A549 (cell line): ENCODE data around the gene PCOLCE2. TPM values are rescaled to one million over a fixed set of nuclear protein-coding genes. Genes with fewer than 3 reads are reported as not detected.

Source experiments
- ATAC-seq, 2 experiments: fragments of 200-7000 bp in 1 of 2; fragments of >200 bp in 1 of 2; cut with Nextera tagmentation in 1 of 2; cut with Tn5 transposase in 1 of 2; 3 replicates each; pipeline versions ENCODE4 v1.8.0 to v1.9.1; 2018 to 2020; ENCODE audit warnings: mild to moderate bottlenecking in 1 of 2, moderate library complexity in 1 of 2
- CTCF ChIA-PET: fragments of 300-600 bp; sonication (Branson Sonifier 250); formaldehyde crosslinking; extraction: SDS; loops from one replicate; lab custom pipeline; 2021; ENCODE audit warnings: antibody characterized with exemption, inconsistent platforms; lab: Yijun Ruan, JAX
- POLR2A ChIA-PET: fragments of 350-600 bp; formaldehyde crosslinking; extraction: SDS; loops from one replicate; lab custom pipeline; 2021; ENCODE audit warnings: antibody characterized with exemption, inconsistent platforms; lab: Yijun Ruan, JAX
- DNase-seq, 2 experiments: peaks; one replicate each; pipeline versions ENCODE4 v3.0.0 to v3.0.0-alpha.2; 2011 to 2016; ENCODE audit warnings: low read depth in 1 of 2, low spot score in 1 of 2
- FAIRE-seq: peaks from 2 replicates; lab custom pipeline; 2011; peaks lifted over from hg19 to GRCh38; lab: Jason Lieb, UNC
- H3K27ac ChIP-seq, 2 experiments: fragments of >200 bp; sonication (Bioruptor Twin); formaldehyde crosslinking; 3 replicates each; pipeline ENCODE4 v1.5.1; 2016 to 2017
- H3K4me1 ChIP-seq: fragments of >200 bp; sonication (Bioruptor Twin); formaldehyde crosslinking; 3 replicates; pipeline ENCODE4 v1.6.1; 2016
- H3K4me2 ChIP-seq: fragments of >200 bp; sonication (Bioruptor Twin); formaldehyde crosslinking; 3 replicates; pipeline ENCODE4 v1.6.1; 2016
- H3K4me3 ChIP-seq: fragments of >200 bp; sonication (Bioruptor Twin); formaldehyde crosslinking; 3 replicates; pipeline ENCODE4 v1.5.1; 2016
- H3K9me3 ChIP-seq: fragments of >200 bp; sonication (Bioruptor Twin); formaldehyde crosslinking; 3 replicates; pipeline ENCODE4 v1.6.1; 2016
- CHD4 ChIP-seq: fragments of 200-600 bp; sonication (generic); IDR thresholded peaks from 2 replicates; pipeline ENCODE4 v1.6.1; 2016; ENCODE audit warnings: antibody characterized with exemption, mild to moderate bottlenecking, borderline replicate concordance
- EHMT2 ChIP-seq: fragments of 200-600 bp; sonication (generic); IDR thresholded peaks from 2 replicates; pipeline ENCODE4 v1.6.1; 2016; ENCODE audit warnings: antibody characterized with exemption, low read depth, mild to moderate bottlenecking, moderate library complexity
- ELK1 ChIP-seq: fragments of 150-350 bp; IDR thresholded peaks from 2 replicates; pipeline ENCODE4 v1.6.1; 2014; ENCODE audit warnings: low read depth, mild to moderate bottlenecking, low read length
- FOSL2 ChIP-seq, 2 experiments: fragments of 450-650 bp in 1 of 2; fragments of >200 bp in 1 of 2; sonication (Bioruptor Twin) in 1 of 2; formaldehyde crosslinking; IDR thresholded peaks; 2 replicates each; pipeline versions ENCODE4 v1.5.0 to v1.6.1; 2016 to 2020; ENCODE audit warnings: mild to moderate bottlenecking in 1 of 2, moderate library complexity in 1 of 2
- FOXS1 ChIP-seq: fragments of 250-450 bp; sonication (Bioruptor Pico); IDR thresholded peaks from 2 replicates; pipeline ENCODE4 v1.5.0; 2020; ENCODE audit warnings: mild to moderate bottlenecking, moderate library complexity
- HES2 ChIP-seq: fragments of >200 bp; sonication (Bioruptor Twin); formaldehyde crosslinking; IDR thresholded peaks from 2 replicates; pipeline ENCODE4 v1.6.1; 2016
- HOXB13 ChIP-seq: fragments of 250-450 bp; sonication (Bioruptor Pico); IDR thresholded peaks from 2 replicates; pipeline ENCODE4 v1.5.0; 2020; ENCODE audit warnings: low read depth, mild to moderate bottlenecking, moderate library complexity
- MAZ ChIP-seq: fragments of 150-350 bp; IDR thresholded peaks from 2 replicates; pipeline ENCODE4 v1.6.1; 2014; ENCODE audit warnings: antibody characterized with exemption, low read depth, low read length, borderline replicate concordance
- NFE2L2 ChIP-seq: fragments of 150-350 bp; conservative IDR thresholded peaks from 2 replicates; pipeline ENCODE4 v1.6.1; 2014; ENCODE audit warnings: low read length
- PBX3 ChIP-seq: IDR thresholded peaks from 2 replicates; pipeline ENCODE4 v1.6.1; 2012
- POLR2A ChIP-seq: IDR thresholded peaks from 2 replicates; pipeline ENCODE4 v1.6.1; 2012; ENCODE audit warnings: mild to moderate bottlenecking, low read length
- POLR2AphosphoS2 ChIP-seq: conservative IDR thresholded peaks from 2 replicates; pipeline ENCODE4 v1.6.1; 2012; ENCODE audit warnings: low read length, improper control_type of control experiment, inconsistent platforms
- RAD21 ChIP-seq, 2 experiments: fragments of >200 bp in 1 of 2; sonication (Bioruptor Twin) in 1 of 2; formaldehyde crosslinking in 1 of 2; IDR thresholded peaks in 1 of 2; conservative IDR thresholded peaks in 1 of 2; 2 replicates in 1 of 2; 3 replicates in 1 of 2; pipeline ENCODE4 v1.6.1; 2012 to 2018; ENCODE audit warnings: inconsistent platforms in 1 of 2
- RARB ChIP-seq: fragments of 250-450 bp; sonication (Bioruptor Pico); IDR thresholded peaks from 2 replicates; pipeline ENCODE4 v1.8.0; 2021; ENCODE audit warnings: mild to moderate bottlenecking, moderate library complexity
- RCOR1 ChIP-seq: fragments of 150-350 bp; IDR thresholded peaks from 2 replicates; pipeline ENCODE4 v1.6.1; 2014; ENCODE audit warnings: antibody characterized with exemption, low read length, low read depth
- SMC3 ChIP-seq: fragments of >200 bp; sonication (Bioruptor Twin); formaldehyde crosslinking; IDR thresholded peaks from 3 replicates; pipeline ENCODE4 v1.6.1; 2018; ENCODE audit warnings: inconsistent platforms
- TP53 ChIP-seq: fragments of 250-450 bp; sonication (Bioruptor Pico); IDR thresholded peaks from 2 replicates; pipeline ENCODE4 v1.5.0; 2021; ENCODE audit warnings: mild to moderate bottlenecking, moderate library complexity
- ZNF302 ChIP-seq: fragments of 250-450 bp; sonication (Bioruptor Pico); IDR thresholded peaks from 2 replicates; pipeline ENCODE4 v1.9.0; 2021; ENCODE audit warnings: inconsistent platforms, mild to moderate bottlenecking, moderate library complexity
- WGBS: methylation state at CpG from one replicate; pipeline ENCODE4 v1.1.6; 2017; ENCODE audit errors: missing lambda C conversion rate; 5-methylcytosine and 5-hydroxymethylcytosine counted together
- polyA plus RNA-seq, 4 experiments: library from polyadenylated mRNA; depleted of rRNA in 3 of 4; stranded (reverse); fragments of >200 nt; fragmentation: RNase III in 1 of 4; extraction: RNeasy Plus Mini Kit Qiagen cat#74134 plus additional on column Dnase treatment in 1 of 4; gene quantifications; 2 replicates in 3 of 4; 3 replicates in 1 of 4; pipeline ENCODE4 v1.2.3, GENCODE V29; 2011 to 2017

Gene PCOLCE2
- polyA plus RNA-seq, 2 of the 4 experiments (the other 2 are of a cell fraction): 41.0 to 43.9 TPM

GRCh38 chr3:142934887-142935269 is 46.0 kb upstream of the PCOLCE2 start:
- TF ChIP-seq TP53 (CRISPR knock-in tag) (no peak), ELK1 (no peak), FOSL2 (IDR thresholded peaks at IDR 0.05) (no peak), FOSL2 (CRISPR knock-in tag; IDR thresholded peaks at IDR 0.05) (no peak), FOXS1 (CRISPR knock-in tag) (no peak), RARB (CRISPR knock-in tag) (no peak), MAZ (no peak), CHD4 (no peak), POLR2AphosphoS2 (no peak), HOXB13 (CRISPR knock-in tag) (no peak), POLR2A (no peak), EHMT2 (no peak), NFE2L2 (no peak)
- H3K4me3 ChIP-seq: no peak overlapping the region
- ChIA-PET CTCF (interaction anchor here (1.3 to 1.4 kb wide), 2 partner anchors 14 to 106 kb away, joined by 4 to 7 read pairs; no protein-coding TSS in a partner anchor), POLR2A (no interaction called here)
- H3K9me3 ChIP-seq: no peaks in the 10 kb centered on the region
- H3K4me2 ChIP-seq: no peak overlapping the region
- H3K4me1 ChIP-seq: no peaks in the 10 kb centered on the region; the same call in 2 of the 3 replicates
- H3K27ac ChIP-seq: no peak overlapping the region
- WGBS: 73% methylated on average over 3 of the region's 3 CpGs
- ATAC-seq: no peak
- no peak for FAIRE-seq
- no peak for DNase-seq

GRCh38 chr3:142934128-142934886 is 45.4 kb upstream of the PCOLCE2 start:
- WGBS: 58% methylated on average over 7 of the region's 7 CpGs
- Histone ChIP-seq H3K4me2 (no peak overlapping the region), H3K27ac (no peak overlapping the region), H3K9me3 (no peaks in the 10 kb centered on the region), H3K4me1 (no peaks in the 10 kb centered on the region; the same call in 2 of the 3 replicates), H3K4me3 (no peak overlapping the region)
- DNase-seq (no peak), ATAC-seq (no peak), FAIRE-seq (no peak)
- no peak for TF ChIP-seq SMC3
- no peak for TF ChIP-seq NFE2L2
- TF ChIP-seq HES2: no peak
- no peak for TF ChIP-seq PBX3
- TF ChIP-seq ELK1: no peak
- no peak for TF ChIP-seq FOSL2 (IDR thresholded peaks at IDR 0.05)
- TF ChIP-seq FOSL2 (CRISPR knock-in tag; IDR thresholded peaks at IDR 0.05): no peak
- TF ChIP-seq ZNF302: no peak
- POLR2A ChIA-PET: no interaction called here
- CTCF ChIA-PET: interaction anchor here (1.3 to 5.2 kb wide), 3 partner anchors 15 to 106 kb away, joined by 4 to 29 read pairs (median 7); no protein-coding TSS in a partner anchor

- H3K4me3 ChIP-seq: no peak overlapping the region
- TF ChIP-seq RCOR1 (no peak), RAD21 (conservative IDR thresholded peaks at IDR 0.05 in 1 of 2, IDR thresholded peaks at IDR 0.05 in 1 of 2) (0 out of 5 replicates have a peak, but pooled peaks of 1 of the 2 experiments have one; percentile 43)
- no peak overlapping the region for H3K27ac ChIP-seq
- FAIRE-seq (no peak), DNase-seq (peak; percentile 58 to 62), ATAC-seq (peak; percentile 84 to 93)
- ChIA-PET POLR2A (no interaction called here), CTCF (interaction anchor here (0.5 to 5.2 kb wide), 21 partner anchors 10 to 1497 kb away, joined by 3 to 29 read pairs (median 5); no protein-coding TSS in a partner anchor)
- WGBS: 74% methylated on average over 6 of the region's 6 CpGs
- no peak overlapping the region for H3K4me2 ChIP-seq
- H3K9me3 ChIP-seq: no peaks in the 10 kb centered on the region
- H3K4me1 ChIP-seq: no peaks in the 10 kb centered on the region; the same call in 2 of the 3 replicates
These were observed 42.3 kb upstream of the PCOLCE2 start for GRCh38 chr3:142931222-142931621.
